ENCODE data around the gene PIAS4.
A peak's percentile ranks its signal among the peaks of the same experiment; 100 is the strongest.

Gene PIAS4

GRCh38 chr19:4061683-4062418 is 54.3 kb downstream of the PIAS4 start:
- Histone ChIP-seq H3K4me1 (ENCODE audit: control insufficient read depth, low read length) (peaks cover 42% of the 10 kb centered on the region), H3K79me2 (ENCODE audit: control insufficient read depth, low read length) (peaks cover 87% of the 10 kb centered on the region), H3K4me2 (ENCODE audit: low read length) (peak overlapping the region; percentile 67), H4K20me1 (ENCODE audit: control insufficient read depth, insufficient read depth, low read depth, low read length) (peaks cover 43% of the 10 kb centered on the region), H3K27ac (ENCODE audit: low read depth, low read length) (no peak overlapping the region), H3K27me3 (ENCODE audit: control insufficient read depth, low read length) (no peaks in the 10 kb centered on the region), H3F3A (ENCODE audit: control insufficient read depth, insufficient read depth) (no peaks in the 10 kb centered on the region), H3K9me3 (ENCODE audit: control insufficient read depth, insufficient read depth, low read length) (no peaks in the 10 kb centered on the region), H3K36me3 (ENCODE audit: control insufficient read depth, low read length) (peaks cover 58% of the 10 kb centered on the region), H3K9me2 (replicated peaks; ENCODE audit: control insufficient read depth, low read length) (no peaks in the 10 kb centered on the region), H3K4me3 (ENCODE audit: low read length) (peak overlapping the region; percentile 37)
- TF ChIP-seq EZH2phosphoT487 (IDR thresholded peaks at IDR 0.05; ENCODE audit: borderline replicate concordance, low read length) (no peak), CTCF (IDR thresholded peaks at IDR 0.05; ENCODE audit: low read depth, low read length, poor library complexity, severe bottlenecking) (no peak)

GRCh38 chr19:4062419-4063368 is 55.2 kb downstream of the PIAS4 start:
- no peaks in the 10 kb centered on the region for H3K9me2 ChIP-seq (replicated peaks; ENCODE audit: control insufficient read depth, low read length)
- peaks cover 79% of the 10 kb centered on the region for H3K79me2 ChIP-seq (ENCODE audit: control insufficient read depth, low read length)
- peaks cover 43% of the 10 kb centered on the region for H4K20me1 ChIP-seq (ENCODE audit: control insufficient read depth, insufficient read depth, low read depth, low read length)
- H3K36me3 ChIP-seq (ENCODE audit: control insufficient read depth, low read length) = peaks cover 56% of the 10 kb centered on the region
- peaks cover 42% of the 10 kb centered on the region for H3K4me1 ChIP-seq (ENCODE audit: control insufficient read depth, low read length)
- TF ChIP-seq CTCF (IDR thresholded peaks at IDR 0.05; ENCODE audit: low read depth, low read length, poor library complexity, severe bottlenecking) (no peak), EZH2phosphoT487 (IDR thresholded peaks at IDR 0.05; ENCODE audit: borderline replicate concordance, low read length) (no peak)
- peak overlapping the region; percentile 79 for H3K4me3 ChIP-seq (ENCODE audit: low read length)
- peak overlapping the region; percentile 67 for H3K4me2 ChIP-seq (ENCODE audit: low read length)
- no peaks in the 10 kb centered on the region for H3F3A ChIP-seq (ENCODE audit: control insufficient read depth, insufficient read depth)
- H3K9me3 ChIP-seq (ENCODE audit: control insufficient read depth, insufficient read depth, low read length) = no peaks in the 10 kb centered on the region
- no peak overlapping the region for H3K27ac ChIP-seq (ENCODE audit: low read depth, low read length)
- no peaks in the 10 kb centered on the region for H3K27me3 ChIP-seq (ENCODE audit: control insufficient read depth, low read length)

DNA sequence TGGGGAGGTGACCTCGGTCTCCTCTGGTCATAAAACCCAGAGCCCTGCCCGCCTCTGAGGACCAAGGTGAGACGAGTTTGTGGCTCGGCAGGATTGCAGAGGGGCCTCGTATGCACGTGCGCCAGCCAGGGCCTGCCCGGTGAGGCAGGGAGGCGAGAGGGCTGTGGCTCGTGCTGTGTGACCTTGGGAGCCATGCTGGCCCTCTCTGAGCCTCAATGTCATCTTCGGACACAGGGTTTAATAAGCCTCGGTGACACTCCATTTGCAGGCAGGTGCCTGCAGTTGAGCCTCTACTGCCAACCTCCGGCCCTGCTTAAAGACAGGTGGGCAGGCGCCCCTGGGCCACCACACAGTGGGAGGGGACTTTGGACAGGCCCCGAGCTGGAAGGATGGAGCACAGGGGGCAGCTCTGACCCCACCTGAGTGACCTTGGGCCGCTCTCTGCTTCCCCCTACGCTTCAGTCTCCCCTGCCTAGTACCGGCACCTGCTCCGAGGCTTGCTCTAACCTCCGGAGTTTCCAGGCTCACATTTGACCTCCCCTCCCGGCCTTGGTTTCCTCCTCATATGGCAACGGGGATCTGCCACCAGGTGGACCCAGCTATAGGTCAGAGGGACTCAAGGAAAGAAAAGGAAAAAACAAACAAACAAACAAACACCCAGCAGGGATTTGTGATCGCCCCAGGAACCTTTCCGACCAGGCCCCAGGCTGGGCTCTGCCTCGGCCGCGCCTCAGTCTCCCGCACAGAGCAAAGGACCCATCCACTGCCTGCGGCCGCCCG is 56.0 kb downstream of the PIAS4 start:
- Histone ChIP-seq H3K27ac (ENCODE audit: low read depth, low read length) (peak overlapping the region; percentile 67), H3K36me3 (ENCODE audit: control insufficient read depth, low read length) (peaks cover 53% of the 10 kb centered on the region), H3K27me3 (ENCODE audit: control insufficient read depth, low read length) (no peaks in the 10 kb centered on the region), H3K4me3 (ENCODE audit: low read length) (peak overlapping the region; percentile 79), H3K9me3 (ENCODE audit: control insufficient read depth, insufficient read depth, low read length) (no peaks in the 10 kb centered on the region), H3K4me2 (ENCODE audit: low read length) (peak overlapping the region; percentile 67), H3K4me1 (ENCODE audit: control insufficient read depth, low read length) (peaks cover 49% of the 10 kb centered on the region), H3K79me2 (ENCODE audit: control insufficient read depth, low read length) (peaks cover 70% of the 10 kb centered on the region), H3K9me2 (replicated peaks; ENCODE audit: control insufficient read depth, low read length) (no peaks in the 10 kb centered on the region), H4K20me1 (ENCODE audit: control insufficient read depth, insufficient read depth, low read depth, low read length) (peaks cover 43% of the 10 kb centered on the region), H3F3A (ENCODE audit: control insufficient read depth, insufficient read depth) (peaks cover 5% of the 10 kb centered on the region)
- TF ChIP-seq EZH2phosphoT487 (IDR thresholded peaks at IDR 0.05; ENCODE audit: borderline replicate concordance, low read length) (no peak), CTCF (IDR thresholded peaks at IDR 0.05; ENCODE audit: low read depth, low read length, poor library complexity, severe bottlenecking) (peak; percentile 15)
